GM23338 (cell line): ENCODE data around the gene SLC25A22. TPM values are rescaled to one million over a fixed set of nuclear protein-coding genes. Genes with fewer than 3 reads are reported as not detected.

Source experiments
- ATAC-seq: fragments of 200-7000 bp; cut with Tn5 transposase; 3 replicates; pipeline ENCODE4 v1.9.1; 2020
- DNase-seq: peaks from one replicate; pipeline ENCODE4 v3.0.0-alpha.2; 2015; ENCODE audit warnings: low spot score
- H2AFZ ChIP-seq: fragments of 200-600 bp; sonication (generic); 2 replicates; pipeline ENCODE4 v1.8.0; 2016; ENCODE audit warnings: antibody characterized with exemption, mild to moderate bottlenecking, moderate library complexity
- H3F3A ChIP-seq: fragments of 200-600 bp; sonication (generic); replicated peaks from 2 replicates; pipeline ENCODE4 v1.8.0; 2017; ENCODE audit warnings: antibody characterized with exemption, mixed run types, low read depth
- H3K27ac ChIP-seq: fragments of 200-600 bp; sonication (generic); 2 replicates; pipeline ENCODE4 v1.6.1; 2016; ENCODE audit warnings: low read depth
- H3K27me3 ChIP-seq: fragments of 200-600 bp; sonication (generic); 2 replicates; pipeline ENCODE4 v1.8.0; 2016; ENCODE audit warnings: mild to moderate bottlenecking, mixed run types, moderate library complexity; ENCODE audit not compliant: insufficient read depth
- H3K36me3 ChIP-seq: fragments of 200-600 bp; sonication (generic); 2 replicates; pipeline ENCODE4 v1.8.0; 2016; ENCODE audit warnings: mild to moderate bottlenecking; ENCODE audit not compliant: insufficient read depth
- H3K4me1 ChIP-seq: fragments of 200-600 bp; sonication (generic); 2 replicates; pipeline ENCODE4 v1.8.0; 2016; ENCODE audit warnings: mild to moderate bottlenecking, moderate library complexity; ENCODE audit not compliant: insufficient read depth
- H3K4me2 ChIP-seq: fragments of 200-600 bp; sonication (generic); 2 replicates; pipeline ENCODE4 v1.7.1; 2017; ENCODE audit warnings: mixed run types
- H3K4me3 ChIP-seq: fragments of 200-600 bp; sonication (generic); 2 replicates; pipeline ENCODE4 v1.6.1; 2016; ENCODE audit warnings: mixed run types
- H3K79me2 ChIP-seq: fragments of 200-600 bp; sonication (generic); replicated peaks from 2 replicates; pipeline ENCODE4 v1.8.0; 2017; ENCODE audit warnings: mild to moderate bottlenecking; ENCODE audit not compliant: insufficient read depth
- H3K9me2 ChIP-seq: fragments of 200-600 bp; sonication (generic); 2 replicates; pipeline ENCODE4 v1.8.0; 2017; ENCODE audit not compliant: insufficient read depth
- H4K20me1 ChIP-seq: fragments of 200-600 bp; sonication (generic); replicated peaks from 2 replicates; pipeline ENCODE4 v1.8.0; 2017; ENCODE audit warnings: mild to moderate bottlenecking; ENCODE audit not compliant: insufficient read depth
- H3K27ac Mint-ChIP-seq: 2 replicates; pipeline ENCODE4 v1.8.0; 2020; ENCODE audit warnings: inconsistent platforms, mild to moderate bottlenecking, moderate library complexity, mixed read lengths
- H3K27me3 Mint-ChIP-seq: 3 replicates; pipeline ENCODE4 v1.8.0; 2022; ENCODE audit warnings: low read depth, mild to moderate bottlenecking, moderate library complexity, mixed read lengths, inconsistent platforms; ENCODE audit not compliant: insufficient read depth, poor library complexity
- H3K36me3 Mint-ChIP-seq: 3 replicates; pipeline ENCODE4 v1.8.0; 2021; ENCODE audit warnings: low read depth, mild to moderate bottlenecking, inconsistent platforms, moderate library complexity, mixed read lengths
- H3K4me1 Mint-ChIP-seq: 3 replicates; pipeline ENCODE4 v1.8.0; 2020; ENCODE audit warnings: mild to moderate bottlenecking, inconsistent platforms, mixed read lengths
- H3K4me3 Mint-ChIP-seq: 3 replicates; pipeline ENCODE4 v1.8.0; 2021; ENCODE audit warnings: moderate library complexity, mild to moderate bottlenecking, inconsistent platforms, mixed read lengths
- H3K9me3 Mint-ChIP-seq: 3 replicates; pipeline ENCODE4 v1.8.0; 2020; ENCODE audit warnings: moderate library complexity, mild to moderate bottlenecking, inconsistent platforms, mixed read lengths
- CTCF ChIP-seq, 2 experiments: fragments of 200-600 bp in 1 of 2; sonication (generic) in 1 of 2; conservative IDR thresholded peaks; 2 replicates each; pipeline versions ENCODE4 v1.5.1 to v1.6.1; 2016 to 2017; ENCODE audit warnings: antibody characterized with exemption in 2 of 2, low read depth in 2 of 2, mild to moderate bottlenecking in 2 of 2, moderate library complexity in 1 of 2
- EZH2phosphoT487 ChIP-seq: fragments of 200-600 bp; sonication (generic); IDR thresholded peaks from one replicate; pipeline ENCODE4 v1.8.1; 2018; ENCODE audit warnings: antibody characterized with exemption; ENCODE audit not compliant: unreplicated experiment
- JUNB ChIP-seq: IDR thresholded peaks from one replicate; pipeline ENCODE4 v1.6.1; 2016; ENCODE audit warnings: antibody characterized with exemption; ENCODE audit not compliant: unreplicated experiment
- NANOG ChIP-seq: IDR thresholded peaks from 2 replicates; pipeline ENCODE4 v1.6.1; 2016; ENCODE audit warnings: antibody characterized with exemption, borderline replicate concordance
- POLR2AphosphoS5 ChIP-seq: IDR thresholded peaks from 2 replicates; pipeline ENCODE4 v1.6.1; 2016; ENCODE audit warnings: antibody characterized with exemption, low read depth
- STAT1 ChIP-seq: IDR thresholded peaks from one replicate; pipeline ENCODE4 v1.6.1; 2016; ENCODE audit warnings: antibody characterized with exemption; ENCODE audit not compliant: unreplicated experiment
- ZNF114 ChIP-seq: fragments of 250-450 bp; sonication (Bioruptor Pico); IDR thresholded peaks from 2 replicates; pipeline ENCODE4 v1.5.0; 2020; ENCODE audit warnings: mild to moderate bottlenecking, moderate library complexity
- polyA plus RNA-seq: library from polyadenylated mRNA; unstranded; fragments of >200 nt; fragmentation: Nextera tagmentation; extraction: Ambion mirVana; gene quantifications from 2 replicates; pipeline ENCODE4 v1.2.1, GENCODE V29; 2016
- total RNA-seq: library from RNA; depleted of rRNA; stranded (reverse); fragments of >200 nt; shearing (Covaris generic); gene quantifications from 2 replicates; pipeline ENCODE4 v1.2.3, GENCODE V29; 2014

Gene SLC25A22
- total and polyA plus RNA-seq, 2 experiments from 2014 or later, result 21.0 to 46.4 TPM

DNA sequence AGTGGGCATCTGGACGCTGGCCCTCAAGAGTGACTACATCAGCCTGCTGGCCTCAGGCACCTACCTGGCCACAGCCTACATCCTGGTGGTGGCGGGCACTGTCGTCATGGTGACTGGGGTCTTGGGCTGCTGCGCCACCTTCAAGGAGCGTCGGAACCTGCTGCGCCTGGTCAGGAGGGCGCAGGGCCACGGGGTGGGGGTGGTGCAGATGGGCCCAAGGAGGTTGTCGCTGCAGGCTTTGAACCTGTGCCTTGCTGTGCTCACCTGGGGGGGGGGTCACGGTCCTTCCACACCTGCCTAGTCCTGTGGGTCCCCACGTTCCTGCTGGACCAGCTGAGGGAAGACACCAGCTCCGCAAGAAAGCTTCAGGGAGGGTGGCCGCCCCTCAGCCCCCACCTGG lies 38.2 kb upstream of the SLC25A22 start:
- Mint-ChIP-seq H3K27ac (no peak overlapping the region), H3K9me3 (no peaks in the 10 kb centered on the region), H3K27me3 (peaks cover 39% of the 10 kb centered on the region), H3K4me3 (no peak overlapping the region), H3K36me3 (peaks cover 36% of the 10 kb centered on the region), H3K4me1 (peaks cover 35% of the 10 kb centered on the region)
- H3K27me3 ChIP-seq, result peaks cover 11% of the 10 kb centered on the region
- H3K9me2 ChIP-seq, result no peaks in the 10 kb centered on the region
- peaks cover 6% of the 10 kb centered on the region; the same call in 1 of the 2 replicates for H3K36me3 ChIP-seq
- H3K27ac ChIP-seq, result no peak overlapping the region
- no peak for ATAC-seq
- peaks cover 30% of the 10 kb centered on the region for H4K20me1 ChIP-seq
- H3K4me3 ChIP-seq, result no peak overlapping the region
- H3F3A ChIP-seq, result peaks cover 33% of the 10 kb centered on the region
- peaks cover 21% of the 10 kb centered on the region for H3K4me1 ChIP-seq
- peaks cover 13% of the 10 kb centered on the region for H3K79me2 ChIP-seq
- DNase-seq, result no peak
- TF ChIP-seq EZH2phosphoT487 (no peak), CTCF (conservative IDR thresholded peaks at IDR 0.05; ENCODE audit: low read depth in 2 of 2) (no peak), ZNF114 (CRISPR knock-in tag) (no peak), JUNB (no peak), STAT1 (no peak), NANOG (no peak)
- no peak overlapping the region for H3K4me2 ChIP-seq
- no peak overlapping the region for H2AFZ ChIP-seq

- Mint-ChIP-seq H3K9me3 (no peaks in the 10 kb centered on the region), H3K27ac (no peak overlapping the region), H3K4me1 (peaks cover 26% of the 10 kb centered on the region), H3K36me3 (peaks cover 20% of the 10 kb centered on the region; the same call in 2 of the 3 replicates), H3K4me3 (peak overlapping the region; percentile 73; the same call in 2 of the 3 replicates), H3K27me3 (peaks cover 41% of the 10 kb centered on the region)
- no peak overlapping the region for H3K27ac ChIP-seq
- no peak for ATAC-seq
- peak overlapping the region; percentile 93 for H3K4me2 ChIP-seq
- H4K20me1 ChIP-seq, result peaks cover 16% of the 10 kb centered on the region; the same call in 1 of the 2 replicates
- H3F3A ChIP-seq, result peaks cover 23% of the 10 kb centered on the region
- peaks cover 3% of the 10 kb centered on the region; the same call in 1 of the 2 replicates for H3K36me3 ChIP-seq
- DNase-seq, result no peak
- H3K4me3 ChIP-seq, result peak overlapping the region; percentile 89; the same call in 1 of the 2 replicates
- TF ChIP-seq POLR2AphosphoS5 (peak; percentile 27; the same call in 1 of the 2 replicates), EZH2phosphoT487 (no peak)
- H2AFZ ChIP-seq, result no peak overlapping the region
- no peaks in the 10 kb centered on the region for H3K9me2 ChIP-seq
- H3K27me3 ChIP-seq, result peaks cover 22% of the 10 kb centered on the region
- peaks cover 14% of the 10 kb centered on the region for H3K4me1 ChIP-seq
- 0 out of 2 replicates have a peak, but pooled peaks cover 5% of the 10 kb centered on the region for H3K79me2 ChIP-seq
Observed at GRCh38 chr11:834371-835316, 36.6 kb upstream of the SLC25A22 start.
